MM.1S (cell line): ENCODE results near the gene UIMC1.

Source experiments
- EZH2phosphoT487 ChIP-seq: fragments of 300-600 bp; sonication (generic); IDR thresholded peaks from 2 replicates; pipeline ENCODE4 v1.6.1; 2018; ENCODE audit warnings: antibody characterized with exemption, low read length
- TF ChIP-seq, protein P1 (sequence below): fragments of 300-600 bp; sonication (generic); IDR thresholded peaks from 2 replicates; pipeline ENCODE4 v1.5.1; 2016; ENCODE audit warnings: antibody characterized with exemption, low read length, mixed read lengths

DNA sequence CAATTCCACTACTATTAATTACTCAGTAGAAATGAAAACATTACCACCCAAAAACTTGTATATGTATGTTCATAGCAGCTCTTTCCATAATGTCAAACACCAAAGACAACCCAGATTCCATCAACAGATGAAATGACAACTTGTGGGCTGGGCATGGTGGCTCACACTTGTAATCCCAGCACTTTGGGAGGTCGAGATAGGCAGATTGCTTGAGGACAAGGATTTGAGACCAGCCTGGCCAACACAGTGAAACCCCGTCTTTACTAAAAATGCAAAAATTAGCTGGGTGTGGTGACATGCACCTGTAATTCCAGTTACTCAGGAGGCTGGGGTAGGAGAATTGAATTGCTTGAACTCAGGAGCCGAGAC lies 11.5 kb downstream of the UIMC1 start:
- TF ChIP-seq, protein P1, sequence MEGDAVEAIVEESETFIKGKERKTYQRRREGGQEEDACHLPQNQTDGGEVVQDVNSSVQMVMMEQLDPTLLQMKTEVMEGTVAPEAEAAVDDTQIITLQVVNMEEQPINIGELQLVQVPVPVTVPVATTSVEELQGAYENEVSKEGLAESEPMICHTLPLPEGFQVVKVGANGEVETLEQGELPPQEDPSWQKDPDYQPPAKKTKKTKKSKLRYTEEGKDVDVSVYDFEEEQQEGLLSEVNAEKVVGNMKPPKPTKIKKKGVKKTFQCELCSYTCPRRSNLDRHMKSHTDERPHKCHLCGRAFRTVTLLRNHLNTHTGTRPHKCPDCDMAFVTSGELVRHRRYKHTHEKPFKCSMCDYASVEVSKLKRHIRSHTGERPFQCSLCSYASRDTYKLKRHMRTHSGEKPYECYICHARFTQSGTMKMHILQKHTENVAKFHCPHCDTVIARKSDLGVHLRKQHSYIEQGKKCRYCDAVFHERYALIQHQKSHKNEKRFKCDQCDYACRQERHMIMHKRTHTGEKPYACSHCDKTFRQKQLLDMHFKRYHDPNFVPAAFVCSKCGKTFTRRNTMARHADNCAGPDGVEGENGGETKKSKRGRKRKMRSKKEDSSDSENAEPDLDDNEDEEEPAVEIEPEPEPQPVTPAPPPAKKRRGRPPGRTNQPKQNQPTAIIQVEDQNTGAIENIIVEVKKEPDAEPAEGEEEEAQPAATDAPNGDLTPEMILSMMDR: no peak
- no peak for TF ChIP-seq EZH2phosphoT487
